NT2/D1 (cell line): ENCODE measurements around the gene POU6F2.

Source experiments
- SUZ12 ChIP-seq: IDR thresholded peaks from 2 replicates; pipeline ENCODE4 v1.6.1; 2011; ENCODE audit not compliant: insufficient read length, insufficient read depth; ENCODE audit errors: extremely low read depth
- YY1 ChIP-seq: IDR thresholded peaks from 2 replicates; pipeline ENCODE4 v1.6.1; 2011; ENCODE audit not compliant: insufficient read length, insufficient read depth
- ZNF274 ChIP-seq: IDR thresholded peaks from 2 replicates; pipeline ENCODE4 v1.6.1; 2011; ENCODE audit warnings: mild to moderate bottlenecking, low read depth, low read length

- no peak for TF ChIP-seq ZNF274
- TF ChIP-seq YY1: no peak
- no peak for TF ChIP-seq SUZ12
Observed at GRCh38 chr7:39490296-39490695, 512.6 kb downstream of the POU6F2 start.
